ENCODE results near the gene TLX2. TPM values are rescaled to one million over a fixed set of nuclear protein-coding genes. Genes with fewer than 3 reads are reported as not detected.

The TLX2 gene
- total RNA-seq, 1 donor from 2014 or later, result not detected

- no peak overlapping the region for H3K4me3 Mint-ChIP-seq
- Histone ChIP-seq H3K4me1 (peaks cover 7% of the 10 kb centered on the region), H3K4me3 (no peak overlapping the region), H3K9me3 (ENCODE audit: low read depth) (no peaks in the 10 kb centered on the region), H3F3A (ENCODE audit: low read depth) (no peaks in the 10 kb centered on the region), H2AFZ (replicated peaks) (no peak overlapping the region), H3K79me2 (ENCODE audit: low read depth) (peaks cover 15% of the 10 kb centered on the region), H4K20me1 (ENCODE audit: low read depth) (no peaks in the 10 kb centered on the region), H3K9ac (no peak overlapping the region), H3K36me3 (no peaks in the 10 kb centered on the region), H3K4me2 (no peak overlapping the region), H3K27me3 (peaks cover 39% of the 10 kb centered on the region), H3K27ac (no peak overlapping the region)
- H3K36me3 Mint-ChIP-seq, result peaks cover 16% of the 10 kb centered on the region
- H3K27me3 Mint-ChIP-seq (ENCODE audit: insufficient read depth, low read depth), result peaks cover 27% of the 10 kb centered on the region
- H3K4me1 Mint-ChIP-seq, result peaks cover 14% of the 10 kb centered on the region
- no peak for DNase-seq (ENCODE audit: low spot score)
- no peak overlapping the region for H3K27ac Mint-ChIP-seq
- H3K9me3 Mint-ChIP-seq, result no peaks in the 10 kb centered on the region
- TF ChIP-seq EZH2phosphoT487 (IDR thresholded peaks at IDR 0.05) (no peak), CTCF (IDR thresholded peaks at IDR 0.05) (no peak), EZH2 (IDR thresholded peaks at IDR 0.05) (no peak)
Measured at GRCh38 chr2:74524005-74524404, 9.8 kb downstream of the TLX2 start.

- H2AFZ ChIP-seq (replicated peaks), result no peak overlapping the region
- no peak overlapping the region for H3K4me3 ChIP-seq
- H4K20me1 ChIP-seq (ENCODE audit: low read depth), result no peaks in the 10 kb centered on the region
- Mint-ChIP-seq H3K9me3 (no peaks in the 10 kb centered on the region), H3K27me3 (ENCODE audit: insufficient read depth, low read depth) (peaks cover 17% of the 10 kb centered on the region), H3K36me3 (peaks cover 16% of the 10 kb centered on the region), H3K4me3 (no peak overlapping the region), H3K27ac (no peak overlapping the region), H3K4me1 (peaks cover 15% of the 10 kb centered on the region)
- no peak overlapping the region for H3K9ac ChIP-seq
- no peak overlapping the region for H3K4me2 ChIP-seq
- peaks cover 28% of the 10 kb centered on the region for H3K27me3 ChIP-seq
- H3K79me2 ChIP-seq (ENCODE audit: low read depth), result peaks cover 20% of the 10 kb centered on the region
- H3K36me3 ChIP-seq, result no peaks in the 10 kb centered on the region
- peaks cover 7% of the 10 kb centered on the region for H3K4me1 ChIP-seq
- TF ChIP-seq EZH2phosphoT487 (IDR thresholded peaks at IDR 0.05), result no peak
- TF ChIP-seq CTCF (IDR thresholded peaks at IDR 0.05), result no peak
- no peak for TF ChIP-seq EZH2 (IDR thresholded peaks at IDR 0.05)
- no peaks in the 10 kb centered on the region for H3K9me3 ChIP-seq (ENCODE audit: low read depth)
- H3K27ac ChIP-seq, result no peak overlapping the region
- no peaks in the 10 kb centered on the region for H3F3A ChIP-seq (ENCODE audit: low read depth)
- DNase-seq (ENCODE audit: low spot score), result no peak
Measured at GRCh38 chr2:74524955-74525716, 10.9 kb downstream of the TLX2 start.

- no peaks in the 10 kb centered on the region for H3F3A ChIP-seq (ENCODE audit: low read depth)
- Mint-ChIP-seq H3K9me3 (no peaks in the 10 kb centered on the region), H3K4me3 (peak within 1 kb of the TSS; percentile 96)
Measured at GRCh38 chr2:74525717-74526648, 11.7 kb downstream of the TLX2 start, which contains the start of gene DQX1. Gene DQX1, minus strand, starts transcription at chr2:74526231. Its CDS starts 502 bp downstream, at chr2:74525729.

More at GRCh38 chr2:74525717-74526648, 11.7 kb downstream of the TLX2 start, which contains the start of gene DQX1:
- DNase-seq (ENCODE audit: low spot score), result peak; percentile 44
- Mint-ChIP-seq H3K4me1 (peaks cover 20% of the 10 kb centered on the region), H3K27me3 (ENCODE audit: insufficient read depth, low read depth) (peaks cover 12% of the 10 kb centered on the region), H3K27ac (no peak within 1 kb of the TSS), H3K36me3 (peaks cover 16% of the 10 kb centered on the region)
- Histone ChIP-seq H3K9me3 (ENCODE audit: low read depth) (no peaks in the 10 kb centered on the region), H3K9ac (no peak within 1 kb of the TSS), H3K4me1 (peaks cover 12% of the 10 kb centered on the region), H3K4me3 (no peak within 1 kb of the TSS), H4K20me1 (ENCODE audit: low read depth) (no peaks in the 10 kb centered on the region), H3K4me2 (no peak within 1 kb of the TSS), H2AFZ (replicated peaks) (no peak within 1 kb of the TSS), H3K27me3 (peaks cover 19% of the 10 kb centered on the region), H3K27ac (no peak within 1 kb of the TSS), H3K79me2 (ENCODE audit: low read depth) (peaks cover 28% of the 10 kb centered on the region), H3K36me3 (no peaks in the 10 kb centered on the region)
- TF ChIP-seq EZH2 (IDR thresholded peaks at IDR 0.05) (no peak), EZH2phosphoT487 (IDR thresholded peaks at IDR 0.05) (no peak), CTCF (IDR thresholded peaks at IDR 0.05) (no peak)
